GM18520 (cell line): Measurements from ENCODE around the gene WDR77.
A peak's percentile ranks its signal among the peaks of the same experiment; 100 is the strongest.

Source experiments
- ATAC-seq: cut with Tn5 transposase; IDR thresholded peaks from one replicate; pipeline ENCODE4 v1.9.1; 2021; ENCODE audit not compliant: unreplicated experiment

The WDR77 gene

DNA sequence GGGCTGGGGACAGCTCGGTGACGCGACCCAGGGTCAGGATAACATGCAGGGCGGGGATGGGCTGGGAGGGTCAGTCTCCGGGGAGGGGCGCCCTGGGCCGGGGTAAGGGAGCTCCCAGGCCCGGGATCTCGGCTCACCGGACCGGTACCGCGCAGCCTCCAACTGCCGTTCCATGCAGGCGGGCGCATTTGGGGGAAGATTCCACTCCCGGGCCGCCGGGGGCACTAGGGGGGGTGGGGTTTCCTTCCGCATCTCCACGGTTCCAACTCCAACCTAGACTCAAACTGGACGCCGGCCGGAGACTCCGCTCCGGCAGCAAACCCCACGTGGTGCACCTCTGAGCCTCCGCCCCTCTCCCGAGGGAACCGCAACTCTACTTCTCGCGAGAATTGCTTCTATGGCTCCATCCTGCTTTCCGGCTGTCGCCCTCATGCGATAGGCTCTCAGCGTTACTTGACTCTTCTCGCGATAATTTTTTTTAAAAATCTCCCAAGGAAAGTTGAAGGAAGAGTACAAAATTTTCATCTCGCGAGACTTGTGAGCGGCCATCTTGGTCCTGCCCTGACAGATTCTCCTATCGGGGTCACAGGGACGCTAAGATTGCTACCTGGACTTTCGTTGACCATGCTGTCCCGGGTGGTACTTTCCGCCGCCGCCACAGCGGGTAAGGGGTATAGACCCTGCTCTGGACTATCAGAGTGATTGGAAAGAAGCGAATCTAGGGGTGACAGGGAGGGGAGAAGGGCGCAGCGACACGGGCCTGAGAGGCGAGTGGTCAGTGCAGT lies at the start of gene WDR77, which contains the start of gene ATP5PB:
Gene WDR77 (minus strand): TSS at position 339 of the 785 bp plus-strand sequence. CDS start 87 bp downstream, at position 252.
Gene ATP5PB (plus strand): TSS at position 547 of the 785 bp plus-strand sequence. CDS start 78 bp downstream, at position 625.
- ATAC-seq = peak; percentile 97

DNA sequence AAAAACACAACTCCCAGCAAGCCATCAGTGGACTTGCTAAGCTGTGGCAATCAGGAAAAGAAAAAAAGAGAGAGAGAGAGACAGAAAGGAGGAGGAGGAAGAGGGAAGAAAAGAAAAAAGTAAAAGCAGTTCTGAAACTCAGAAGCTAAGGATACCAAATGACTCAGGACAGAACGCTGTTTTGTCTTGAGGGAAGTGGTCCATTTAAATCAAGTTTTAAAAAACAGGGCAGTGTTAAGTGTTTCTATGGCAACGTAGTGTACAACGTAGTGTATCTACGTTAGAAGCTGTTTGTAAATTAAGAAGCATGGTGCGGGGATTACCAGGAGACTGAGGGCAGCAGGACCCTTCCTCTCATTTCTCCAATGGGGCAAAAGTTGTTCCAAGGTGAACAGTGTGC lies 48.5 kb upstream of the WDR77 start:
- no peak for ATAC-seq

DNA sequence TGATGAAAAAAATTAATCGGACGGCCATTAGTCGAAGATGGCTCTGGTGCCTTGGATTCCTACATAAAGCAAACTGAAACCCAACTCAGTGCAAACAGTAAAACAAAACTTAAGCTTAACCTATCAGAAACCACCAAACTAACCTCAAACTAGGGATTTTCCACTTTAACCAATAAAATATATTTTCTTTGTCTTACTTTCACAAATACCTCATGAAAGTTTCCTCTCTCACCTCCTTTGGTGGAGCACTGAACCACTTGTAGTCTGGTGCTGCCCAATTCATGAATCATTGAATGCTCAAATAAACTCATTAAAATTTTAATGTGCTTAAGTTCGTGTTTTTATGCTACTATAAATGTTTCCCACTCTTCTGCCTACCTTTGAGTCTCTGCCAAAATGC lies 47.3 kb upstream of the WDR77 start:
- ATAC-seq = no peak

GRCh38 chr1:111491070-111491469 lies 42.0 kb upstream of the WDR77 start:
- no peak for ATAC-seq

DNA sequence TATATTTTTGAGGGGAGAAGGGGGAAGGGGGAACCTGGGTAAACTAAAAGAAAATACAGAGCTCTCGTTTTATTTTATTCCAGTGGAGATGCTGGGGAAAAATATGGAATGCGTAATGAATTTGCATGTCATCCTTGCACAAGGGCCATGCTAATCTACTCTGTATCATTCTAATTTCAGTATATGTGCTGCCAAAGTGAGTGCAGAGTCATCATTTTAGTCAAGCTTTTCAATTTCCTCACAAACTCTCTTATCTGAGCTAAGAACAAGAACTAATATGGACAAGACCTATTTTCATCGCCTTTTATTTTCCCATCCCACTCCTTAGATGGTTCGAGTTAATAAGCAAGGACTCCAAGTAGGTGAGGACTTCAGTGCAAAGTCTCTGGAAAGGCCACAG lies 41.2 kb upstream of the WDR77 start:
- ATAC-seq = no peak

DNA sequence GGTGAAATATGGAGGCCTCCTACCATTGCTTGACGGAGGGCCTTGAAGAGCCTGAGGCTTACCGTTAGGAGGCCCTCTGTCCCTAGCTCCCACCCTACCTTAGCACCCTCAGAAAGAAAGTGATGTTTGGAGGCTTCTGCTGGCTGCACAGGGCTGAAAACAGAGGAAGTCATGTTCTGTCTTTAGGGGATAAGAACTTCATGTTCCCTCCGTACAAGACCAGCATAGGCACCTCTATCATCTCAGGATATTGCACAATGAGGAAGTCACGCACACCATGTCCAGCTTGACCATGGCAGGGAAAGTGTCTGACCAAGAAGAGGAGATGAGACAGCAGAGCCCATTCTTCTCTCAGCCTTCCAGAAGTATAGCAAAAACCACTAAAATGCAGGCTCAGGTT lies 40.5 kb upstream of the WDR77 start:
- ATAC-seq = no peak

DNA sequence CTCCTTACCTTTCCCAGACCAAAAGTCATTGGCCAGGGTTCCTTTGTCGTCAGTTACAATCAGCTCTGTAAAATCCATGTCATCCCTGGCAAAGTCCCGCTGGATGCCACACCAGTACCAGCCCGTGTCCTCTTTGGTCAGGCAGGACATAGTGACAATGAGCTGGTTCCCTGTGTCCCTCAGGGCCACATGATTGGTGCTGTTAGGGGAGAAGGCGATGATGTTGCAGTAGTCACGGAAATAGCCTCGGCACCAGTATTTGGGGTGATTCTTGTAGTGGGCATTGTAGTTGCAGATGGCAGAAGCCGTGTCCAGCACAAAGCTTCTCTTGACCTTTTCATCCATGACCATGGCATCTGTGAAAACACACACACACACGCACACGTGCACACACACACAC lies 39.6 kb upstream of the WDR77 start:
- no peak for ATAC-seq

DNA sequence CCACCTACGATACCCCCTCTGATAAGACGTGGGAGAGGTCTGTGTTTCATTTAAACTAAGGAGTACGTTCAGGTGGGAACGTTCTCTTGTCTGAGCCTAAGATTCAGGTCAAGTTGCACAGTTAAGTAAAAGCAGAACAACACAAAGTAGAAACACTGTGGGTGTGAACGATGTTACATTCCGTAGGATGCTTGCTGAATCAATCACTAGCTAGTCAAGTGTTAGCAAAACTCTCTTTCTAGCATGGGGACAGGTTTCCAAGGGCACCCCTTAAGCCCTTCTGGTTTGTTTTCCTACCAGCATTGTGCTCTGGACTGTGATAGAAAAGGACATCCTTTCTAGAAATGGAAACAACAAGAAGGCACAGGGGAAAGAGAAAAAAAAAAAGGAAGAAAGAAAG lies 38.1 kb upstream of the WDR77 start:
- ATAC-seq = no peak

DNA sequence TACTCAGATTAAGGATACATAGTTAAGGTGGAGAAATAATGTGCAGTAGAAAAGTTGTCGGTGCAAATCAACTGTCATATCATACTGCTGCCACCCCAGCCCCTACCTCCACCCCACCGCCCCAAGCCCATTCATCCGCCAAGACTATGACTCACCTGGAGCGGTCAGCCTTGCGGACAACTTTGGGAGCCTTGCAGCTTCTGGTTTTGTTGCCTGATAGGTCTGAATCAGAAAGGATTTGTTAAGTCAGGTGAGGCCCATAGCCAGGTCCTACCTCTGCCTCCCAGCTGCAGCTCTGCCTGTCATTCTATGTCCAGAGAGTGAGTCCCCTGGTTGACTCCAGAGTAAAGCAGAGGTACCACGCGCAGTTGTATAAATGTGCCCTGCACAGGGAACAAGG lies 37.4 kb upstream of the WDR77 start:
- no peak for ATAC-seq

DNA sequence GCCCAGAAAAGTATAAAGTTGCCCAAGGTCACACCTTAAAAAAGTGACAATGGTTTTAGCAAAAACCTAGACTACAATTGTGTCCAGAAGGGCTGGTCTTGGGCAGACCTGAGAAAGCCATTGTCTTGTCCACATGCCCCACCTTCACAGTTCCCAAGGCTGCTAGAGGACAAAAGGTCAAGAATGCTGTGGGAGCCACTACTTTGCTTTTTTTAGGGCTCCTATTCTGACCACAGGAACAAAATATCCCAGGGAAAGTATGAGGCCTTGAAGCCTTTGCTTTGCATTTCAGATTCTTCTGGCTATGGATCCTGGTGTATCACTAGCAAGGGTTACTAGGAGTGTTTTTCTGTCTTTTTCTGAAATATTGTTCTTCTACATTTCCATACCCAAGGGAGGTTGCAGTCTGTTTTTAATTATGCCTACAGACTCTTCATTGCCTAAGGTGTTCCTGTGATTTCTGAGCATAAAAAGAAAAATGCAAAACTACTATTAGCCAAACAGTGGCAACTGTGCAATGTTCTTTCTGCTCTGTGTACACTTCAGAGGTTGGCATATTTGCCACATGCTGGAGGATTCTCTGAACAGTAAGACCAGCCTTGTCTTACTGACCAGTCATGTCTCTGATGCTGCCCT lies 35.5 kb upstream of the WDR77 start:
- no peak for ATAC-seq

DNA sequence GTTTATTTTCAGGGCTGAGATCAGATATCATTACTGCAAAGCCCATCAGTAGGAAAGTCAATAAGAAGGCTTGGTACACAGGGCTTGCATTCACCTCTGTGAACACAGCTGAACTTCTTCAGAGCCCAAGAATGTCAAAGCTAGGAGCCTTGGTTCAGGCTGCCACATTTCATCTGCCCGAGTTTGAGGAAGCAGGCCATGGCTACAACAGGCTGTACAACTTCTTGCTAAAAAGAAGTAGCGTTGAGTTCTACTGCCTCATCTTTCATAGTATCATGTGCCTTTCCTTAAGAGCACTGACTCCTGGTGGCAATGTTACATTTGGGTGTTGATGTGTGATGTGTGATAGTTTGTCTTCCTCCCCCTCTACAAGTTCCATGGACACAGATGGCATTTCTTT lies 34.8 kb upstream of the WDR77 start:
- no peak for ATAC-seq

DNA sequence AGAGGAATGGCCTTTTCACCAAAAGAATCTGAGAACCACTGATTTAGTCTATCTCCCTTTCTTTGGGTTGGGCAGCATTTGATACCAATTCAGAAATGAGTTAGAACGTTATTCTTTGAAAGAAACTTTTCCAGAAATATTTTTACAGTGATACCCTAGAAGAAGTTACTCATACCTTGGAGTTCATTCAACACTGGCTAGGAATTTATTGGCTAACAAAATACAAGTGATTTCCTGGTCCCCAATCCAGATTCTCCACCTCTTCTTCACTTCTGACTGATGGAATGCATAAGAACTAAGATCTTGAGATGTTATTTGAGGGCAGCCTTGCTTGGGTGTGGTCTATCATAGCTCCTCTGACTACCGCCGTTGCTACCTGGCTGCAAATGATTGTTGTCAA lies 34.1 kb upstream of the WDR77 start:
- ATAC-seq = no peak

GRCh38 chr1:111481387-111482221 lies 32.5 kb upstream of the WDR77 start:
- no peak for ATAC-seq

- no peak for ATAC-seq
These were observed 31.6 kb upstream of the WDR77 start for GRCh38 chr1:111480674-111481073.

- no peak for ATAC-seq
These were observed 27.8 kb upstream of the WDR77 start for GRCh38 chr1:111476761-111477309.

DNA sequence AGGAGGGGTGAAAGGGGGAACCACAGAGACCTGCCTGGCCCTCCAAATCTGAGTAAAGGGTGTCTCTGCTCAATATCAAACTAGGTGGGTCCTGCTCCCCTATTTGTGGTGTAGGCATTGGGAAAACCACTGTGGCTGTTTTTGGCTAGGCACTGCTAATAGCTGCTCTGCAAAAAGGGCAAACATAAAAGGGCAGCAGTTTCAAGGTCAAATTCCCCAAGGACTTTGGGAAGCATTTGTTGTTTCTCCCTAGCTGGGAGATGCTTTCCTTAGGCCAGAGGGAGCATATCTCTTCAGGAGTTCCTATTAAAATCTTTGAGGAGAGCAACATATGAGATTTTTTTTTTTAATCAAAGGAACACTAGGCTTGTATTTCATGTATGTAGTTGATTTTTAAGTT lies 27.2 kb upstream of the WDR77 start:
- ATAC-seq = no peak

GRCh38 chr1:111475701-111476100 lies 26.6 kb upstream of the WDR77 start:
- ATAC-seq = peak; percentile 35

- no peak for ATAC-seq
These were observed 25.5 kb upstream of the WDR77 start for GRCh38 chr1:111474521-111474920.

- no peak for ATAC-seq
These were observed 25.1 kb upstream of the WDR77 start for GRCh38 chr1:111474106-111474505.

GRCh38 chr1:111471538-111471937 lies 22.5 kb upstream of the WDR77 start:
- no peak for ATAC-seq

- no peak for ATAC-seq
These were observed 22.0 kb upstream of the WDR77 start for GRCh38 chr1:111471012-111471411.
